ENCODE measurements around the gene PIP5K1B.

Gene PIP5K1B

DNA sequence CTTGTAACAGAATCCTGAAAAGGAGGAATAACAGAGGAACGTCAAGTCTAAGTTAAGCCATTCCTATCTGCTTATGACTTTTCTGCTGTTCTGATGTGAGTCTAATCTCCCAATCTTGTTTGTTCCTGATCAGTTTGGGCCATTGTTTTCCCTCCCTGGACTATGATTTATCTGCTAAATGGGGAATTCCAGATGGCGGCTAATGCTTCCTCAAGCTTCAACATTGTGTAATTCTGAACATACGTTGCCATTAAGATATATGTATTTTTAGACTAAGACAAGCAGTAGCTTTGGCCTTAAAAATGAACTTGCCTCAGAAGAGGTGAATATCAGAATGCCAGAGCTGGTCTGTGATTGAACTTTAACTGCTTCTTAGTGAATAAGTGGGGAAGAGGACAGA is 166.2 kb downstream of the PIP5K1B start:
- peak; percentile 44 for DNase-seq

DNA sequence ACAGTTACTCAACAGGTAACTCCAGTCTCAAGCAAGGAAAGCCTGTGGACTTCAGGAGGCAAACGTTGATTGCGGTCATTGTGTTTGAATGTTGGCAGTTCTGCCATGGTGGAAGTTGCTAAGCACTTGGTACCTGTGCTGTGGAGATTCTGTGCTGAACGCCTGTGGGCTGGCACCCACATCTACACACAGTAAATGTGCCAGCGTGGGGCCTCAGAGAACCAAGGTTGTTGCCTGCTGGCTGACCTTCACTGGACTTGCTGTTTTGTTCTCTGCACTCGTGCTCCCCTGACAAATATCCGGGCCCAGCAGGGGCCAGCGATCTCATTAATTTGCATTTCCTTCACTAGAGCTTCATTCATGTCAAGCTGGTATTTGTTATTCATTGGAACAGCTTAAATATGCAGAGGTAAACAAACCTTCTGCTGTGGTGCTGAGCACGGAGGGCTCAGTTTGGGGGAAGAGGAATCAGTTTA is 167.0 kb downstream of the PIP5K1B start:
- DNase-seq: peak; percentile 97

GRCh38 chr9:68873179-68873578 is 168.1 kb downstream of the PIP5K1B start:
- DNase-seq: no peak

- no peak for DNase-seq
Measured at GRCh38 chr9:68876273-68876672, 171.2 kb downstream of the PIP5K1B start.

DNA sequence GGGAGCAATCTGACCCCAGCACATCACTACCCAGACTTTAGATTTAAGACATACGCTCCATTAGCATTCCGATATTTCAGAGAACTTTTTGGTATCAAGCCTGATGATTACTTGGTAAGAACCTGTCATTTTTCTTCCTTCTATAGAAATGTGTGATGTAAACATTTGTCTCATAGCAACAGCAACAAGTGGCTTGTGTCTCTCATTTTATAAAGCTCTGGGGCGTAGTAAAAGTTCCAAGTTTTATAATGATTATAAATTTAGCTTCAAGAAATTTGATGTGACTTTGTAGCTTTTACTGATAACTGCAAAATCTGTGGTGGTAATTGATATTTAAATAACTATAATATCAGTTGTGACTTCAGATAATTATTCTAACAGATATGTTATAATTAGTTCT is 171.6 kb downstream of the PIP5K1B start:
- no peak for DNase-seq

DNA sequence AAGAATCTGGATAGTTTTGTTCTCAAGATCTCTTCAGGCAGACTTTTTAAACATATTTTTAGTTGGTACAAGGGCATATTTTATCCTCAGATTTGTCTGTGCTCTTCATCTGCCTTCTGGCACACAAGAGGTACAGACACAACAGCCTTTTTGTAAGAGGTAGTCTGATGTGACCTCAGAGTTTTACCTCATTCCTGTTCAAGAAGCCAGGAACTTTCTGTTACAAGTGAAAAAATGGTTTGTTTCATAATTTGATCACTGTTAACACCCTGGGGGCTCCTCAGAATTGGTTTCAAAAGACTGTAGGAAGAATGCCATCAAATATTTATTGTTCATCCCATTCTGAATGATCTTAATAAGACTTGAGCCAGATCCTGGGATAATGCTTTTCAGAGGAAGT is 172.2 kb downstream of the PIP5K1B start:
- DNase-seq: no peak

- DNase-seq: no peak
Measured at GRCh38 chr9:68878450-68878849, 173.4 kb downstream of the PIP5K1B start.

DNA sequence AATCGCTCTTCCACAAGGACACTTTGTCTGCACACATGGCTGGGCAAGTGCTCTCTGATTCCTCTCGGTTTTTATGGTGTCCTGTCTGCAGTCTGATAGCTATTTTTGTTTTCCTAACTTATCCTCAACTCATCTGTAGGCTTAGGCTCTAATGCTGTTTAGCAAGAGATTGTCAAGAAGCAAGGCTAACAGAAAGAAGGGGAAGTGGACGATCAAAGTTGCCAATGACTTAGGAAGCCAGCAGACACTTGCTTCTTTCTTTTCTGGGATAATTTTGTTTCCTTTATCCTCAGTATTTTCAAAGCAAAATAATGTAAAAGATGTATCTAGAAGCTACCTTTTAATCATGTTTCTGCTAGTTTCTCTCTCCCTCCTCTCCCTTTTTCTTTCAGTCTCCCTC is 178.2 kb downstream of the PIP5K1B start:
- no peak for DNase-seq

- no peak for DNase-seq
Measured at GRCh38 chr9:68887232-68887631, 182.2 kb downstream of the PIP5K1B start.

DNA sequence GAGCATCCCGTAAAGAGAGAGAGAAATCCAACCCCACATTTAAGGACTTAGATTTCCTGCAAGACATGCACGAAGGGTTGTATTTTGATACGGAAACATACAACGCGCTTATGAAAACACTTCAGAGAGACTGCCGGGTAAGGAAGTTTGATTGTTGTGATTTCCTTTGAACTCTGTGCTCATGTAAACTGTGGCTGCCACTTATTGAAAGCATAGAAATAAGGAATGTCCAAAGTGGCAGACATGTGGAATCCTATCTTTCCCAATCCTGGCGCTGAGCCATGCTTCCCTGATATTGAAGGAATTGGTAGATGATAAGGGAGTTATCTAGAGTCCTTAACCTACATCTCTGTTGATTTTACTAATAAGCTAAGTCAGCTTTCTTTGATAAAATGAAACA is 189.5 kb downstream of the PIP5K1B start:
- no peak for DNase-seq

- DNase-seq: no peak
Measured at GRCh38 chr9:68895741-68896478, 190.9 kb downstream of the PIP5K1B start.

GRCh38 chr9:68896486-68896885 is 191.4 kb downstream of the PIP5K1B start:
- DNase-seq: no peak

- DNase-seq: no peak
Measured at GRCh38 chr9:68897577-68898145, 192.6 kb downstream of the PIP5K1B start.

- DNase-seq: peak; percentile 10
Measured at GRCh38 chr9:68898781-68899439, 193.9 kb downstream of the PIP5K1B start.

DNA sequence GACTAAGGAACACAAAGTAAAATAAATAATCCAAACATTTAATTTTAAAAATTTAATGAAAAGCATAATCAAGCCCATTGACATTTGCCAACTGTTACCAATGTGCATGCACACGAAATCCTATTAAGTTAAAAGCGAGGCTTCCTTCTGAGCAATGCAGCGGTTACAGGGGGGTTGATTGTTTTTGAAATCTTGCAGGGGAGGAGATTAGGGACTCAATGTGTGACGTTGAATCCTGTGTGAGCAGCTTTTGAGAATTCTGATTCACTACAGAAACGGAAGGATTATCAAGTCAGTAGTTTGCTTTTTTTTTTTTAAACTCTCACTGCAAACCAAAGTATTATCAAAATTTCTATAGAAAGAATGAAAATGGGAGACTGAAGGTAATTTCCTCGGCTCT is 199.4 kb downstream of the PIP5K1B start:
- DNase-seq: no peak

- no peak for DNase-seq
Measured at GRCh38 chr9:68905129-68905528, 200.1 kb downstream of the PIP5K1B start.

DNA sequence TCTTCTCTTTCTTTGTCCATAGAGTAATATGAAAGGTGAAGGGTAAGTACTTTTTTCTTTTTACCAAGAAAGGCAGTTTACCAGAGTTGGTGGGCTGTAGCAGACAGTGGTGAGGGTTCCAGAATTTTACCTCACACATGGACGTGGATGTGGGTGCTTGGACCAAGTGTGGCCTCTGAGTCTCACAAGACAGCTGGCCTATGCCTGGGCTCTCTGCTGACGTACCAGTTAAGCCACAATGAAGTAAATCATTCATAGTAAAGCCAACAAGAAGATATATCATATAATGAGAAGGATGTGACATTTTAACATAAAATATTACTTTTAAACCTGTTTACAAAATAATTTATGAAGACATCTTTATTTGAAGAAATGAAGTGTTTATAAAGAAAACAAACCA is 202.9 kb downstream of the PIP5K1B start:
- no peak for DNase-seq

- no peak for DNase-seq
Measured at GRCh38 chr9:68912561-68912960, 207.5 kb downstream of the PIP5K1B start.

DNA sequence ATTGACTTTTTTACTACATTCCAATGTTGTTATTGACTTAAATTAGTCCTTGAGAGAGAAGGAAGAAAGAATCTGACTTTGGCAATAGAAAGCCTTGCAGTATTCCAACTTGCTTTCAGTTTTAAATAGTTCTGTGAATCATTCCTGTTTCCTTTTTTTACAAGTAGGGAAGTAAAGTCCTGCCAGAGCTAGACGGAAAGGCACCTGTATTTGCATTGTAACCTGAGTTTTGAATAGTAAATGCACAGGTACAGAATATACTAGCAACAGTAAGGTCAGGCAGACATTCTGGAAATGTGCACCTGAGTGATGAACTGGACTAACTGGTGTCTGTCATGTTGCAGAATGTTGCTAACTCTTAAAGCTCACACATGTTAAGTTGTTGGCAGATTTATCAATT is 208.0 kb downstream of the PIP5K1B start:
- peak; percentile 22 for DNase-seq

DNA sequence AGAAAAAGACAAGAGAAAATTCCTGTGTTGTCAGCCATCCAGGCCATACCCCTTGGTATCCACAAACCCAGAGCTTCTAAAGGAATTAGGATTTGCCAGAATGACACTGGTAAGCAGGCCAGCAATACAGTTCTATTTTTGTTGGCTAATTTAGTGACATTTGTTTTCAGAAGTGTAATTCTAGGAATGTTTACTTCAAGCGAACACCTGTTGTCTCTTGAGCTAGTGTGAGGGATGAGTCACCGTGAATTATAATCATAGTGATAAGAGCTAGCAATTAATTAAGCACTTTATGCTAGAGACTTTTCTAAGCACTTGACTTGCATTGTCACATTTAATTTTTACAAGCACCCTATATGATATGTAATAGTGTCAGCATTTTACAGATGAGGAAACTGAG is 209.7 kb downstream of the PIP5K1B start:
- DNase-seq: peak; percentile 32

DNA sequence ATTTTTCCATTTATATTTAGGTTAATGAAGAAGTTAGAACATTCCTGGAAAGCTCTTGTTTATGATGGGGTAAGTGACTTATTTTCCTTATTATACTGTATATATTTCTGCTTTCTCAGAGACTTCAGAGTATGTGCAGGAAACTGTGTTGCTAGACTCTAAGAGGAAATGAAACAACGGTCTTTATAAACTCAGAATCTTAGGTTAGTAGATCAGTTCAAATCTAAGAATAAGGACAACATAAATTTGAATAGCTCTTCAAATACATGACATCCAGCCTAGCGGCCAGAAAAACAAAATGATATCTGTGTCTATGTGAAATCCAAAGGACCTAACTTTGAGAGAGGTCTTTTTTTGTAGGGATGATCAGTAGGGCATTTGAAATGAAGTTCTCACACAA is 214.6 kb downstream of the PIP5K1B start:
- no peak for DNase-seq

- no peak for DNase-seq
Measured at GRCh38 chr9:68920921-68921320, 215.9 kb downstream of the PIP5K1B start.

- no peak for DNase-seq
Measured at GRCh38 chr9:68923480-68923879, 218.4 kb downstream of the PIP5K1B start.

DNA sequence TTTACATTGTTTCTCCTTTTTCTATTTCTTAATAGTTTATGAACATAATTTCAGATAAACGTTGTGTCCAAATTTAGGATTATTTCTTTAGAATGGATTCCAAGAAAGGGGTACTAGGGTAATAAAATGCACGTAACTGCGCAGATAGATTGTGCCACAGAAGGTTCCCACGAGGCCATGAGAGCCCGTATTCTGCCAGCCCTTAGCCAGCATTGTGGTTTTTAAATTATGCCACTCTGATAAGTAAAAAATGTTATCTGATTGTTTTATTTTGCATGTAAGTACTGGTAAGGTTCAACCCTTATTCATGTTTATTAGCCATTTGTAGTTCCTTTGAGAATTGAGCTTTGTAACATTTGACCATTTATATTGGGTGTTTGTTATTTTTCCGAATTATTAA is 220.1 kb downstream of the PIP5K1B start:
- DNase-seq: no peak
